ENCODE measurements around the gene LOXL1. TPM values are rescaled to one million over a fixed set of nuclear protein-coding genes. Genes with fewer than 3 reads are reported as not detected.

LOXL1 gene
- total RNA-seq, 1 experiment from 2014 or later = 117 TPM

DNA sequence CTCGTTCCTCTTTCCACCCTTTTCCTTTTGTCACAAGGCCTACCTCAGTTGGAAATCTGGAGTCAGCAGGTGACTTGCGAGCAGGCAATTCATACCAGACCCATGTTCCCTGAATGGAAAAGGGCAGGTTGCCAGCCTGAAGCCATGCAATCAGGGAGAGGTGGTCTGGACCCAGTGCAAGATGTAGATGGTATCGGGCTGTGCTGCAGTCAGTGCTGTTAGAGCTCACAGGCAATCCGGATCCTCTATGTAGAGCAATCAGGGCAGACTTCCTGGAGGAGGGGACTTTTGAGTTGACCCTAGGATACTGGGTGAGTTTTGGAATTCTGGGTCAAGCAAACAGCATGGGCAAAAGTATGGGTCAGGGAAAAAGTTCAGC is 18.9 kb downstream of the LOXL1 start:
- BruUV-seq (replicated peaks) = no TSS peak
- Histone ChIP-seq H3K27me3 (replicated peaks; ENCODE audit: insufficient read depth, low read depth, low read length, poor library complexity) (no peaks in the 10 kb centered on the region), H3K4me1 (ENCODE audit: insufficient read depth, low read length, poor library complexity, severe bottlenecking) (peaks cover 13% of the 10 kb centered on the region), H3K4me3 (ENCODE audit: low read depth, low read length, poor library complexity, severe bottlenecking) (no peak overlapping the region), H3K36me3 (ENCODE audit: insufficient read depth, low read length, poor library complexity, severe bottlenecking) (peaks cover 15% of the 10 kb centered on the region), H3K27ac (ENCODE audit: low read depth, low read length, poor library complexity, severe bottlenecking) (no peak overlapping the region), H3K9me3 (ENCODE audit: low read depth, low read length, poor library complexity, severe bottlenecking) (no peaks in the 10 kb centered on the region)
- TF ChIP-seq, protein P1, sequence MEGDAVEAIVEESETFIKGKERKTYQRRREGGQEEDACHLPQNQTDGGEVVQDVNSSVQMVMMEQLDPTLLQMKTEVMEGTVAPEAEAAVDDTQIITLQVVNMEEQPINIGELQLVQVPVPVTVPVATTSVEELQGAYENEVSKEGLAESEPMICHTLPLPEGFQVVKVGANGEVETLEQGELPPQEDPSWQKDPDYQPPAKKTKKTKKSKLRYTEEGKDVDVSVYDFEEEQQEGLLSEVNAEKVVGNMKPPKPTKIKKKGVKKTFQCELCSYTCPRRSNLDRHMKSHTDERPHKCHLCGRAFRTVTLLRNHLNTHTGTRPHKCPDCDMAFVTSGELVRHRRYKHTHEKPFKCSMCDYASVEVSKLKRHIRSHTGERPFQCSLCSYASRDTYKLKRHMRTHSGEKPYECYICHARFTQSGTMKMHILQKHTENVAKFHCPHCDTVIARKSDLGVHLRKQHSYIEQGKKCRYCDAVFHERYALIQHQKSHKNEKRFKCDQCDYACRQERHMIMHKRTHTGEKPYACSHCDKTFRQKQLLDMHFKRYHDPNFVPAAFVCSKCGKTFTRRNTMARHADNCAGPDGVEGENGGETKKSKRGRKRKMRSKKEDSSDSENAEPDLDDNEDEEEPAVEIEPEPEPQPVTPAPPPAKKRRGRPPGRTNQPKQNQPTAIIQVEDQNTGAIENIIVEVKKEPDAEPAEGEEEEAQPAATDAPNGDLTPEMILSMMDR (conservative IDR thresholded peaks at IDR 0.05; ENCODE audit: low read depth, low read length) = no peak
- no peak for TF ChIP-seq EZH2 (IDR thresholded peaks at IDR 0.05; ENCODE audit: borderline replicate concordance, low read depth, low read length, poor library complexity, severe bottlenecking)
- ChIA-PET CTCF (no interaction called here), POLR2A (ENCODE audit: low non-redundant PET) (no interaction called here)
- no peak for DNase-seq (ENCODE audit: low spot score)
- intact Hi-C loops (cut with micrococcal nuclease; ENCODE audit: unreplicated experiment) = no loop called here

- Histone ChIP-seq H3K9me3 (ENCODE audit: low read depth, low read length, poor library complexity, severe bottlenecking) (no peaks in the 10 kb centered on the region), H3K4me3 (ENCODE audit: low read depth, low read length, poor library complexity, severe bottlenecking) (no peak overlapping the region), H3K4me1 (ENCODE audit: insufficient read depth, low read length, poor library complexity, severe bottlenecking) (peaks cover 13% of the 10 kb centered on the region), H3K27me3 (replicated peaks; ENCODE audit: insufficient read depth, low read depth, low read length, poor library complexity) (no peaks in the 10 kb centered on the region), H3K27ac (ENCODE audit: low read depth, low read length, poor library complexity, severe bottlenecking) (no peak overlapping the region), H3K36me3 (ENCODE audit: insufficient read depth, low read length, poor library complexity, severe bottlenecking) (peaks cover 15% of the 10 kb centered on the region)
- TF ChIP-seq EZH2 (IDR thresholded peaks at IDR 0.05; ENCODE audit: borderline replicate concordance, low read depth, low read length, poor library complexity, severe bottlenecking) = no peak
- TF ChIP-seq, protein P1 (conservative IDR thresholded peaks at IDR 0.05; ENCODE audit: low read depth, low read length) = no peak
- intact Hi-C loops (cut with micrococcal nuclease; ENCODE audit: unreplicated experiment) = no loop called here
- POLR2A ChIA-PET (ENCODE audit: low non-redundant PET) = no interaction called here
- CTCF ChIA-PET = no interaction called here
- DNase-seq (ENCODE audit: low spot score) = no peak
- no TSS peak for BruUV-seq (replicated peaks)
Measured at GRCh38 chr15:73946046-73946721, 19.9 kb downstream of the LOXL1 start.

DNA sequence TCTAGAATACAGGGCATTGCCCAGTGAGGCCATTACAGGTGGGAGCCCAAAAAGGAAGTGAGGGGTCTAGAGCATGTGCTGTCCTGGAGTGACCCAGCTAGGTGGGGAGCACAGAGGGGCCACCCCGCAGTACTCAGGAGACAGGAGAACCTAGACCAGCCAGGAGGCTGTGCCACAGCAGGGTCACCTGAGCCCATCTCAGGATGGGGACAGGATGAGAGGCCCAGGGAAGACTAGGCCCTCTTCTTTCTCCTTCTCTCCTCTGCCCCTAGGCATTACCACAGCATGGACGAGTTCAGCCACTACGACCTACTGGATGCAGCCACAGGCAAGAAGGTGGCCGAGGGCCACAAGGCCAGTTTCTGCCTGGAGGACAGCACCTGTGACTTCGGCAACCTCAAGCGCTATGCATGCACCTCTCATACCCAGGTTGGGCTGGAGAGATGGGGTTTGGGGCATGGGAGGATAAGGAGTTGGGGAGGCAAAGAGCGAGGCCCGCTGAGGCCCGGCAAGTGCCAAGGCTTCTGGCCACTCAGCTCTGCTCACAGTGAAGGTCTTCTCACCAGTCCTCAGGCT is 20.6 kb downstream of the LOXL1 start:
- no TSS peak for BruUV-seq (replicated peaks)
- Histone ChIP-seq H3K4me1 (ENCODE audit: insufficient read depth, low read length, poor library complexity, severe bottlenecking) (peaks cover 19% of the 10 kb centered on the region), H3K27ac (ENCODE audit: low read depth, low read length, poor library complexity, severe bottlenecking) (no peak overlapping the region), H3K36me3 (ENCODE audit: insufficient read depth, low read length, poor library complexity, severe bottlenecking) (peaks cover 15% of the 10 kb centered on the region), H3K9me3 (ENCODE audit: low read depth, low read length, poor library complexity, severe bottlenecking) (no peaks in the 10 kb centered on the region), H3K4me3 (ENCODE audit: low read depth, low read length, poor library complexity, severe bottlenecking) (no peak overlapping the region), H3K27me3 (replicated peaks; ENCODE audit: insufficient read depth, low read depth, low read length, poor library complexity) (no peaks in the 10 kb centered on the region)
- DNase-seq (ENCODE audit: low spot score) = no peak
- intact Hi-C loops (cut with micrococcal nuclease; ENCODE audit: unreplicated experiment) = no loop called here
- CTCF ChIA-PET = no interaction called here
- TF ChIP-seq, protein P1 (conservative IDR thresholded peaks at IDR 0.05; ENCODE audit: low read depth, low read length) = no peak
- no peak for TF ChIP-seq EZH2 (IDR thresholded peaks at IDR 0.05; ENCODE audit: borderline replicate concordance, low read depth, low read length, poor library complexity, severe bottlenecking)
- POLR2A ChIA-PET (ENCODE audit: low non-redundant PET) = no interaction called here

Data from A673 (cell line).